ENCODE data around the gene DNASE1L1. TPM values are rescaled to one million over a fixed set of nuclear protein-coding genes. Genes with fewer than 3 reads are reported as not detected.

The DNASE1L1 gene
- polyA plus RNA-seq, 3 donors: 26.2 to 64.5 (median 27.2) TPM

DNA sequence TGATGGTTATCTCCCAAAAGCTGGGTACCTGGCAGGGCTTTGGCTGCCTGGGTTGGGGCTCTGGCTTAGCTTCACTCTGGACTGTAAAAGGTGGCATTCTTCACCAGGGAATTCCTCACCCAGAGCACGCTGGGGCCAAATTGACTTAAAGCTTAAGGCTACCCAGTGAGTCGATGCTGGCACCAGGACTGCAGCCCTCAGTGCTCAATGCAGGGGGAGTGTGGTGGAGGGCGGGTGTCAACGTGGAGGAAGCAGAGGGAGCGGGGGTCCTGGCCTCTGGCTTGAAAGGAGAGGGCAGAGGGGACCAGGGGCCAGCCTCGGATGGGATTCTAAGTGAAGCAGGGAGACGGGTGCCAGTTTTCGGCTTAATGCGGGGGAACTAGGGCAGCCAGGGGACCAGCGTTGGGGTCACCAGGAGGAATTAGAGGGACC is 34.4 kb upstream of the DNASE1L1 start:
- Histone ChIP-seq H3K4me3 (replicated peaks in 1 of 3; ENCODE audit: low read depth in 2 of 3, low read length in 3 of 3) (peak overlapping the region in 2 of 3 experiments; percentile 21 to 63), H3K4me1 (ENCODE audit: control insufficient read depth in 1 of 2, insufficient read depth in 2 of 2, low read length in 2 of 2) (peaks cover 16 to 23% of the 10 kb centered on the region in 2 donors), H3K27ac (ENCODE audit: low read depth in 1 of 2, low read length in 2 of 2) (peak overlapping the region; percentile 23 to 70), H4K20me1 (ENCODE audit: insufficient read depth, low read length) (peaks cover 24% of the 10 kb centered on the region), H3K36me3 (replicated peaks in 1 of 2; ENCODE audit: control insufficient read depth in 1 of 2, insufficient read depth in 2 of 2, low read length in 2 of 2) (peaks cover 43 to 44% of the 10 kb centered on the region in 2 donors), H3K27me3 (ENCODE audit: control insufficient read depth in 2 of 2, insufficient read depth in 2 of 2, low read length in 2 of 2) (no peaks in the 10 kb centered on the region), H3K4me2 (replicated peaks; ENCODE audit: extremely low read depth, low read length, poor library complexity, severe bottlenecking) (peak overlapping the region; percentile 80), H3K9ac (ENCODE audit: insufficient read depth, low read length, poor library complexity, severe bottlenecking) (peak overlapping the region; percentile 50), H3K79me2 (ENCODE audit: insufficient read depth, low read length) (peaks cover 31% of the 10 kb centered on the region), H2AFZ (ENCODE audit: insufficient read depth, low read depth, low read length, poor library complexity, severe bottlenecking) (peak overlapping the region; percentile 59), H3K9me3 (replicated peaks in 1 of 2; ENCODE audit: control insufficient read depth in 1 of 2, insufficient read depth in 1 of 2, low read length in 2 of 2) (peaks cover 0 to under 1% of the 10 kb centered on the region in 2 donors)
- Mint-ChIP-seq H3K4me1 (peaks cover 13% of the 10 kb centered on the region), H3K27ac (peak overlapping the region; percentile 81 to 90 (median 85)), H3K9me3 (peaks cover 0 to 6% (median 0%) of the 10 kb centered on the region in 7 donors), H3K36me3 (peaks cover 49 to 70% of the 10 kb centered on the region in 2 donors), H3K4me3 (peak overlapping the region; percentile 37 to 67), H3K27me3 (ENCODE audit: low read depth in 3 of 3) (peaks cover 0 to 13% (median 0%) of the 10 kb centered on the region in 3 donors)
- DNase-seq: no peak
- intact Hi-C loops (cut with micrococcal nuclease): loop anchor here in 1 of 2 donors (5.0 kb wide), 1 partner anchor 34 kb away; the partner anchor contains the start of gene LAGE3
- 0% methylated on average over 4 of the region's 10 CpGs for WGBS (ENCODE audit: insufficient coverage)
- TF ChIP-seq, protein P1, sequence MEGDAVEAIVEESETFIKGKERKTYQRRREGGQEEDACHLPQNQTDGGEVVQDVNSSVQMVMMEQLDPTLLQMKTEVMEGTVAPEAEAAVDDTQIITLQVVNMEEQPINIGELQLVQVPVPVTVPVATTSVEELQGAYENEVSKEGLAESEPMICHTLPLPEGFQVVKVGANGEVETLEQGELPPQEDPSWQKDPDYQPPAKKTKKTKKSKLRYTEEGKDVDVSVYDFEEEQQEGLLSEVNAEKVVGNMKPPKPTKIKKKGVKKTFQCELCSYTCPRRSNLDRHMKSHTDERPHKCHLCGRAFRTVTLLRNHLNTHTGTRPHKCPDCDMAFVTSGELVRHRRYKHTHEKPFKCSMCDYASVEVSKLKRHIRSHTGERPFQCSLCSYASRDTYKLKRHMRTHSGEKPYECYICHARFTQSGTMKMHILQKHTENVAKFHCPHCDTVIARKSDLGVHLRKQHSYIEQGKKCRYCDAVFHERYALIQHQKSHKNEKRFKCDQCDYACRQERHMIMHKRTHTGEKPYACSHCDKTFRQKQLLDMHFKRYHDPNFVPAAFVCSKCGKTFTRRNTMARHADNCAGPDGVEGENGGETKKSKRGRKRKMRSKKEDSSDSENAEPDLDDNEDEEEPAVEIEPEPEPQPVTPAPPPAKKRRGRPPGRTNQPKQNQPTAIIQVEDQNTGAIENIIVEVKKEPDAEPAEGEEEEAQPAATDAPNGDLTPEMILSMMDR (IDR thresholded peaks at IDR 0.05): no peak

DNA sequence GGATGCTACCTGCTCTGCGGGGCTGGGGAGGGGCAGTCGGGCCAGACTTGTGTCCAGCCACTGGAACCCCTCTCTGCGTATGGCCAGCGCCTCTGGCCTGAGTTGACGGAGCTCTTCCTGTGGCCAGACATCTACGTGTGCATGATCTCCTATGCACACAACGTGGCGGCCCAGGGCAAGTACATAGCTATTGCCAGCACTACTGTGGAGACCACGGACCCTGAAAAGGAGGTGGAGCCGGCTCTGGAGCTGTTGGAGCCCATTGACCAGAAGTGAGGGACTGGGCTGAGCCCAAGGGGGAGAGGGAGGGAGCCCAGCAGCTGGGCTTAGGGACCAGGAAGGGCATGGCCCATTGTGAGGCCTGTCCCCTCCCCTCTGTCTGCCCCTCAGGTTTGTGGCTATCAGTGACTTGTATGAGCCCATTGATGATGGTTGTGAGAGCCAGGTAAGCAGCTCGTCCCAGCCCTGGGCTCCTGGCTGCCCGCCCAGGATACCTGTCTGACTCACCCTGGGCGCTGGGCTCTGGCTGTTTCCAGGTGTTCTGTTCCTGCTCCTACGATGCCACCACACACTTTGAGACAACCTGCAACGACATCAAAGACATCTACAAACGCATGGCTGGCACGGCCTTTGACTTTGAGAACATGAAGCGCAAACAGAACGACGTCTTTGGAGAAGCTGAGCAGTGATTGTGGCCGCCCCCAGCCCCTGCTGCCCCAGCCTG is 33.1 kb upstream of the DNASE1L1 start:
- Histone ChIP-seq H3K9me3 (replicated peaks in 1 of 2; ENCODE audit: control insufficient read depth in 1 of 2, insufficient read depth in 1 of 2, low read length in 2 of 2) (peaks cover 0 to 5% of the 10 kb centered on the region in 2 donors), H3K4me2 (replicated peaks; ENCODE audit: extremely low read depth, low read length, poor library complexity, severe bottlenecking) (no peak overlapping the region), H3K27me3 (ENCODE audit: control insufficient read depth in 2 of 2, insufficient read depth in 2 of 2, low read length in 2 of 2) (no peaks in the 10 kb centered on the region), H3K27ac (ENCODE audit: low read depth in 1 of 2, low read length in 2 of 2) (no peak overlapping the region), H3K4me3 (replicated peaks in 1 of 3; ENCODE audit: low read depth in 2 of 3, low read length in 3 of 3) (no peak overlapping the region), H3K79me2 (ENCODE audit: insufficient read depth, low read length) (peaks cover 44% of the 10 kb centered on the region), H3K36me3 (replicated peaks in 1 of 2; ENCODE audit: control insufficient read depth in 1 of 2, insufficient read depth in 2 of 2, low read length in 2 of 2) (peaks cover 32 to 39% of the 10 kb centered on the region in 2 donors), H4K20me1 (ENCODE audit: insufficient read depth, low read length) (peaks cover 24% of the 10 kb centered on the region), H3K9ac (ENCODE audit: insufficient read depth, low read length, poor library complexity, severe bottlenecking) (no peak overlapping the region), H2AFZ (ENCODE audit: insufficient read depth, low read depth, low read length, poor library complexity, severe bottlenecking) (no peak overlapping the region), H3K4me1 (ENCODE audit: control insufficient read depth in 1 of 2, insufficient read depth in 2 of 2, low read length in 2 of 2) (peaks cover 24 to 34% of the 10 kb centered on the region in 2 donors)
- Mint-ChIP-seq H3K36me3 (peaks cover 43 to 61% of the 10 kb centered on the region in 2 donors), H3K9me3 (peaks cover 0 to 15% (median 7%) of the 10 kb centered on the region in 7 donors), H3K27ac (peak overlapping the region in 5 of 7 donors; percentile 26 to 68 (median 36)), H3K4me3 (no peak overlapping the region), H3K27me3 (ENCODE audit: low read depth in 3 of 3) (peaks cover 0 to 14% (median 0%) of the 10 kb centered on the region in 3 donors), H3K4me1 (peaks cover 21% of the 10 kb centered on the region)
- no peak for DNase-seq
- TF ChIP-seq, protein P1 (IDR thresholded peaks at IDR 0.05): no peak
- intact Hi-C loops (cut with micrococcal nuclease): loop anchor here in 1 of 2 donors (5.0 kb wide), 1 partner anchor 35 kb away; the partner anchor contains the start of gene LAGE3
- WGBS (ENCODE audit: insufficient coverage): 94% methylated on average over 16 of the region's 21 CpGs
